Stimulated activated naive CD8-positive, alpha-beta T cell treated with anti-CD3 and anti-CD28 coated beads, Interleukin-15, amount 100 ng/mL, for 72 hours (primary cell): ENCODE results near the gene HAUS6.
"Not testable (repeated sequence)": the region's sequence is repeated elsewhere in the genome, so short reads cannot be mapped to it uniquely, and the experiment has no call there.

Experiments
- ATAC-seq: fragments of 150-1000 bp; cut with Tn5 transposase; 2 replicates; pipeline ENCODE4 v1.10.0; 2021; ENCODE audit warnings: mild to moderate bottlenecking, moderate library complexity
- DNase-seq, 2 donors: peaks; one replicate each; pipeline ENCODE4 v3.0.0; 2021 to 2022
- H3K27ac Mint-ChIP-seq, 2 donors: one replicate each; pipeline ENCODE4 v1.8.0; 2022; ENCODE audit warnings: mild to moderate bottlenecking in 2 of 2, mixed read lengths in 2 of 2, moderate library complexity in 2 of 2
- H3K27me3 Mint-ChIP-seq: one replicate; pipeline ENCODE4 v1.8.0; 2022; ENCODE audit warnings: mixed read lengths
- H3K4me1 Mint-ChIP-seq: one replicate; pipeline ENCODE4 v1.8.0; 2022; ENCODE audit warnings: mild to moderate bottlenecking, mixed read lengths
- H3K4me3 Mint-ChIP-seq, 2 donors: one replicate each; pipeline ENCODE4 v1.8.0; 2022; ENCODE audit warnings: mild to moderate bottlenecking in 2 of 2, mixed read lengths in 2 of 2, moderate library complexity in 1 of 2
- H3K9me3 Mint-ChIP-seq, 2 donors: one replicate each; pipeline ENCODE4 v1.8.0; 2022; ENCODE audit warnings: mixed read lengths in 2 of 2

The HAUS6 gene, protein sequence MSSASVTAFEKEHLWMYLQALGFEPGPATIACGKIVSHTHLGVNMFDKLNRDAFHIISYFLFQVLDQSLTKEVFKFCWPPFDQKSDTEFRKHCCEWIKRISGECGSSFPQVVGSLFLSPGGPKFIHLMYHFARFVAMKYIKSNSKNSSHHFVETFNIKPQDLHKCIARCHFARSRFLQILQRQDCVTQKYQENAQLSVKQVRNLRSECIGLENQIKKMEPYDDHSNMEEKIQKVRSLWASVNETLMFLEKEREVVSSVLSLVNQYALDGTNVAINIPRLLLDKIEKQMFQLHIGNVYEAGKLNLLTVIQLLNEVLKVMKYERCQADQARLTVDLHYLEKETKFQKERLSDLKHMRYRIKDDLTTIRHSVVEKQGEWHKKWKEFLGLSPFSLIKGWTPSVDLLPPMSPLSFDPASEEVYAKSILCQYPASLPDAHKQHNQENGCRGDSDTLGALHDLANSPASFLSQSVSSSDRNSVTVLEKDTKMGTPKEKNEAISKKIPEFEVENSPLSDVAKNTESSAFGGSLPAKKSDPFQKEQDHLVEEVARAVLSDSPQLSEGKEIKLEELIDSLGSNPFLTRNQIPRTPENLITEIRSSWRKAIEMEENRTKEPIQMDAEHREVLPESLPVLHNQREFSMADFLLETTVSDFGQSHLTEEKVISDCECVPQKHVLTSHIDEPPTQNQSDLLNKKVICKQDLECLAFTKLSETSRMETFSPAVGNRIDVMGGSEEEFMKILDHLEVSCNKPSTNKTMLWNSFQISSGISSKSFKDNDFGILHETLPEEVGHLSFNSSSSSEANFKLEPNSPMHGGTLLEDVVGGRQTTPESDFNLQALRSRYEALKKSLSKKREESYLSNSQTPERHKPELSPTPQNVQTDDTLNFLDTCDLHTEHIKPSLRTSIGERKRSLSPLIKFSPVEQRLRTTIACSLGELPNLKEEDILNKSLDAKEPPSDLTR

GRCh38 chr9:19102631-19103345 lies at the start of gene HAUS6:
TSS of gene HAUS6 (minus strand) at chr9:19102904. CDS start at chr9:19102651, 253 bp downstream.
- DNase-seq, result peak; percentile 91 to 97
- Mint-ChIP-seq H3K9me3 (no peaks in the 10 kb centered on the region), H3K4me1 (peaks cover 33% of the 10 kb centered on the region), H3K27me3 (no peaks in the 10 kb centered on the region), H3K27ac (peak within 1 kb of the TSS; percentile 96 to 99), H3K4me3 (peak within 1 kb of the TSS; percentile 96 to 98)
- peak; percentile 98 for ATAC-seq

DNA sequence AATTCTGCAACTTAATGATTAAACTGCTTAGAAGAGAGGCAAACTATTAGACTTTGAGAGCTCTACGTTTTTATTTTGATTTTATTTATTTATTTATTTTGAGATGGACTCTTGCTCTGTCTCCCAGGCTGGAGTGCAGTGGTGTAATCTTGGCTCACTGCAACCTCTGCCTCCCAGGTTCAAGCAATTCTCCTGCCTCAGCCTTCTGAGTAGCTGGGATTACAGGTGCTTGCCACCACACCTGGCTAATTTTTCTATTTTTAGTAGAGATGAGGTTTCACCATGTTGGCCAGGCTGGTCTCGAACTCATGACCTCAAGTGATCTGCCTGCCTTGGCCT lies 49.4 kb upstream of the HAUS6 start:
- not testable (repeated sequence) for H3K4me3 Mint-ChIP-seq, ATAC-seq, H3K9me3 Mint-ChIP-seq, H3K27ac Mint-ChIP-seq, DNase-seq, H3K27me3 Mint-ChIP-seq
- peaks cover 38% of the 10 kb centered on the region for H3K4me1 Mint-ChIP-seq

- DNase-seq (no peak), ATAC-seq (no peak)
- Mint-ChIP-seq H3K27ac (no peak overlapping the region), H3K4me1 (peaks cover 33% of the 10 kb centered on the region), H3K9me3 (no peaks in the 10 kb centered on the region), H3K27me3 (no peaks in the 10 kb centered on the region), H3K4me3 (no peak overlapping the region)
These were observed 48.9 kb upstream of the HAUS6 start for GRCh38 chr9:19151425-19152159.

DNA sequence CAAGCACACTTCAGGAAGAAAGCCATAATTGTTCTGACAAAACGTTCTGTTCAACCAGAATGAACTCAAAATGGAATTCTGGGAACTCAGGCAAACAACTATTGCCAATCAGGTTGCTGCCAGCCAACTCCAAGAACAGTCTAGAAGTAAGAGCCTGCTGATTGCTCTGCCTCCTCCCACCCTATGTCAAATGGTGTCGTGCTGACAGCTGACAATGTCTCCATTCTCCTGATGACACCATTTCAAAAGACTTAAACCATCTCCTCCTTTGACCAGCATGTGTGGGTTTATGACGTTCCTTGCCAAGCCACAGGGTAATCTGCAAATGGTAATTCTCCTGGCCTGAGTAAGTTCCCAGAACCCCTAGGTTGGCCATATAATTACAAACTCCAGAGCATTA lies 46.5 kb upstream of the HAUS6 start:
- H3K9me3 Mint-ChIP-seq, result no peaks in the 10 kb centered on the region
- ATAC-seq (no peak), DNase-seq (no peak)
- H3K27me3 Mint-ChIP-seq, result no peaks in the 10 kb centered on the region
- peaks cover 9% of the 10 kb centered on the region for H3K4me1 Mint-ChIP-seq
- H3K4me3 Mint-ChIP-seq, result no peak overlapping the region
- H3K27ac Mint-ChIP-seq, result peak overlapping the region in 1 of 2 donors; percentile 44

GRCh38 chr9:19148187-19148586 lies 45.5 kb upstream of the HAUS6 start:
- no peaks in the 10 kb centered on the region for H3K4me1 Mint-ChIP-seq
- DNase-seq (no peak), ATAC-seq (no peak)
- no peak overlapping the region for H3K27ac Mint-ChIP-seq
- no peaks in the 10 kb centered on the region for H3K9me3 Mint-ChIP-seq
- H3K27me3 Mint-ChIP-seq, result no peaks in the 10 kb centered on the region
- no peak overlapping the region for H3K4me3 Mint-ChIP-seq

- ATAC-seq (no peak), DNase-seq (no peak)
- no peak overlapping the region for H3K4me3 Mint-ChIP-seq
- no peaks in the 10 kb centered on the region for H3K27me3 Mint-ChIP-seq
- no peaks in the 10 kb centered on the region for H3K9me3 Mint-ChIP-seq
- no peaks in the 10 kb centered on the region for H3K4me1 Mint-ChIP-seq
- no peak overlapping the region for H3K27ac Mint-ChIP-seq
These were observed 43.8 kb upstream of the HAUS6 start for GRCh38 chr9:19146441-19147024.

GRCh38 chr9:19145881-19146280 lies 43.2 kb upstream of the HAUS6 start:
- H3K9me3 Mint-ChIP-seq, result no peaks in the 10 kb centered on the region

DNA sequence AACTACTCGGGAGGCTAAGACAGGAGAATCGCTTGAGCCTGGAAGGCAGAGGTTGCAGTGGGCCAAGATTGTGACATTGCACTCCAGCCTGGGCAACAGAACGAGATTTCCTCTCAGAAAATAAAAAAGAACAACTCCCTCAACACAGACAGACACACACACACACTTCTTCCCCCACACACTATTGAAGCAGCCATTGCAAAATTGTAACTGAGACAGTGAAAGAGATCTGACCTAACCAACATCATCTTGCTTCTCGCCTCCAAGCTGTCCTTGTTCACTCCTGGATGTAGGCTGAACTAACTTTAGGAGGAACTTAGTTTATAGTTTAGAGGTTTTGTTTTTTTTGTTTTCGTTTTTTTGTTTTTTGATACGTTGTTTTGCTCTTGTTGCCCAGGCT lies 37.6 kb upstream of the HAUS6 start:
- no peaks in the 10 kb centered on the region for H3K9me3 Mint-ChIP-seq
- H3K27me3 Mint-ChIP-seq, result no peaks in the 10 kb centered on the region
- no peak overlapping the region for H3K27ac Mint-ChIP-seq
- H3K4me3 Mint-ChIP-seq, result no peak overlapping the region
- DNase-seq (no peak), ATAC-seq (no peak)
- peaks cover 5% of the 10 kb centered on the region for H3K4me1 Mint-ChIP-seq

More at GRCh38 chr9:19145881-19146280, 43.2 kb upstream of the HAUS6 start:
- Mint-ChIP-seq H3K4me3 (no peak overlapping the region), H3K27ac (no peak overlapping the region), H3K4me1 (no peaks in the 10 kb centered on the region), H3K27me3 (no peaks in the 10 kb centered on the region)
- no peak for DNase-seq
- no peak for ATAC-seq

DNA sequence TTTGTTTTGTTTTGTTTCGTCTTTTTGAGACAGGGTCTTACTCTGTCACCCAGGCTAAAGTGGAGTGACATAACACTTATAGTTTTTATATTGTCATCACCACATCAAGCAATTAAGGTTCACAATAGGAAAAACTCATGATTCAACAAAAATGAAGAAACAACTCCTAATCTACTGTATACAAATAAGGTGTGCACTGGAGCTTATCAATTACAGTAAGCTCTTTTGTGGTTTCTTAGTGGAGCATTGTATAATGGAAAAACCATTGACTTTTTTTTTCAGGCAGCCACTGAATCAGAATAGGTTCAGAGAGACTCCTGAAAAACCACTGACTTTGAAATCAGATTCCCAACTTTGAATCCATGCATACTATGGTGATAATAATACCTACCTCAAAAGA lies 35.4 kb upstream of the HAUS6 start:
- H3K9me3 Mint-ChIP-seq, result no peaks in the 10 kb centered on the region
- peaks cover 5% of the 10 kb centered on the region for H3K4me1 Mint-ChIP-seq
- no peak overlapping the region for H3K27ac Mint-ChIP-seq
- ATAC-seq, result no peak
- H3K4me3 Mint-ChIP-seq, result no peak overlapping the region
- no peak for DNase-seq
- H3K27me3 Mint-ChIP-seq, result no peaks in the 10 kb centered on the region

- ATAC-seq (no peak), DNase-seq (no peak)
- Mint-ChIP-seq H3K9me3 (no peaks in the 10 kb centered on the region), H3K4me1 (peaks cover 5% of the 10 kb centered on the region), H3K27me3 (no peaks in the 10 kb centered on the region), H3K27ac (no peak overlapping the region), H3K4me3 (no peak overlapping the region)
These were observed 34.6 kb upstream of the HAUS6 start for GRCh38 chr9:19137282-19137681.

DNA sequence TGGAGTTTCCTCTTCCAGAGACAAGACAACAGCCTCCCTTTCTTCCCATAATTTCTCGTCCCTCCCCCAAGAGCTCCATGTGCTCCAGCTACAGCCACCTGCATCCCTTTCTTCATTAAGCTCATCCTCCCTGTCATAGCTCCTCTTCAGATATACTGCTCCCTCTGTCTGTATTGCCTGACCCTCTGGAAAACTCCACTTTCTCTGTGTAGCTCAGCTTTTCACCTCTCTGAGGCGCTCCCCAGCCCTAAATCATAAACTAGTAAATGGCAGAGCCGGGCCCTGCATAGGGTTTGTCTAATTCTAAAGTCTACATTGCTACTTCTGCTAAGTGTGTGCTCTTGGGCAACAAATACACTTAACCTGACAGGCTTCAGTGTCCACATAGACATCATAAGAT lies 33.4 kb upstream of the HAUS6 start:
- no peak for DNase-seq
- no peak for ATAC-seq
- H3K27ac Mint-ChIP-seq, result no peak overlapping the region
- H3K4me3 Mint-ChIP-seq, result no peak overlapping the region
- peaks cover 5% of the 10 kb centered on the region for H3K4me1 Mint-ChIP-seq
- H3K9me3 Mint-ChIP-seq, result no peaks in the 10 kb centered on the region
- H3K27me3 Mint-ChIP-seq, result no peaks in the 10 kb centered on the region

DNA sequence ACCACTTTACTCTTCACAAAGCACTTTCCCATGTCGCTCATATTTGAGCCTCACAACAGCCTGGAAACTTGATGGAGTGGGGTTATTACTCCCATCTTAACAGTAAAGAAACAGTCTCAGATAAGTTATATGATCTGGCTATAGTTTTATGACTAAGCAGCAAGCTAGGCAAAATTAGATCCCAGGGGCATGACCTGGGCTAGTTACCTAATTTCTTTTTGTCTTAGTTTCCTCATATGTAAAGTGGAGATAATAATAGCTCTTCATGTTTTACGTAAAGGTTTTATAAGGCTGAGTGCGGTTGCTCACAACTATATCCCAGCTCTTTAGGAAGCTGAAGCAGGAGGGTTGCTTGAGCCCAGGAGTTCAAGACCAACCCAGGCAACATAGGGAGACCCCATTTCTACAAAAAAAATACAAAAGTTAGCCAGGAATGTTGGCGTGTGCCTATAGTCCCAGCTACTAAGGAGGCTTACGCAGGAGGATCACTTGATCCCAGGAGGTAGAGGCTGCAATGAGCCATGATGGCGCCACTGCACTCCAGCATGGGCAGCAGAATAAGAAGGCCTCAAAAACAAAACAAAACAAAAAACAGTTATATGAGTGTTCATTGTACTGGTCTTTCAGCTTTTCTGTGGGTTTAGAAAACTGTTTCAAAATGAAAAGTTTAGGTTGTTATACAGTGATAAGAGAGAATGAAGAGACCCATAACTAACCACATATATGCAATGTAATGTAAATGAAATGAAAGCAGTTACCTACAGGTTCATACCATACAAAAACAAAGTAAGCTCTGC lies 31.0 kb upstream of the HAUS6 start:
- no peak for DNase-seq
- Mint-ChIP-seq H3K27me3 (no peaks in the 10 kb centered on the region), H3K9me3 (no peaks in the 10 kb centered on the region), H3K27ac (peak overlapping the region in 1 of 2 donors; percentile 81), H3K4me3 (no peak overlapping the region), H3K4me1 (peaks cover 20% of the 10 kb centered on the region)
- peak; percentile 86 for ATAC-seq

DNA sequence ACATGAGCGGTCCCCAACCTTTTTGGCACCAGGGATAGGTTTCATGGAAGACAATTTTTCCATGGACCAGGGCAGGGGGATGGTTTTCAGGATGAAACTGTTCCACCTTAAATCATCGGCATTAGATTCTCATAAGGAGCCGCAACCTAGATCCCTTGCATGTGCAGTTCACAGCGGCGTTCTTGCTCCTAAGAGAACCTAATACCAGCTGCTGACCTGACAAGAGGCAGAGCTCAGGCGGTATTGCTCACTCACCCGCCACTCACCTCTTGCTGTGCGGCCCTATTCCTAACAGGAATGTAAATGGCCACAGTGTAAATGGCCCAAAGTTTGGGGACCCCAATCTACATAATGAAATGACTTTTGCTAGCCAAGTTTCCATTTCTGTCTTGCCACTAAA lies 27.7 kb upstream of the HAUS6 start:
- no peaks in the 10 kb centered on the region for H3K9me3 Mint-ChIP-seq
- H3K27ac Mint-ChIP-seq, result no peak overlapping the region
- peaks cover 40% of the 10 kb centered on the region for H3K4me1 Mint-ChIP-seq
- ATAC-seq, result no peak
- no peaks in the 10 kb centered on the region for H3K27me3 Mint-ChIP-seq
- H3K4me3 Mint-ChIP-seq, result no peak overlapping the region
- DNase-seq, result no peak

- no peak for DNase-seq
- peak; percentile 16 for ATAC-seq
- Mint-ChIP-seq H3K9me3 (no peaks in the 10 kb centered on the region), H3K4me1 (peaks cover 59% of the 10 kb centered on the region), H3K27me3 (no peaks in the 10 kb centered on the region), H3K4me3 (peak overlapping the region; percentile 88), H3K27ac (peak overlapping the region; percentile 96 to 98)
These were observed 25.3 kb upstream of the HAUS6 start for GRCh38 chr9:19127871-19128500.
